GM19023 (cell line): Measurements from ENCODE around the gene KANK4.
"Not testable (repeated sequence)": the region's sequence is repeated elsewhere in the genome, so short reads cannot be mapped to it uniquely, and the experiment has no call there.

ENCODE experiments used
- ATAC-seq: cut with Tn5 transposase; IDR thresholded peaks from one replicate; pipeline ENCODE4 v1.9.1; 2021; ENCODE audit warnings: mild to moderate bottlenecking, moderate library complexity; ENCODE audit not compliant: unreplicated experiment

Gene KANK4

DNA sequence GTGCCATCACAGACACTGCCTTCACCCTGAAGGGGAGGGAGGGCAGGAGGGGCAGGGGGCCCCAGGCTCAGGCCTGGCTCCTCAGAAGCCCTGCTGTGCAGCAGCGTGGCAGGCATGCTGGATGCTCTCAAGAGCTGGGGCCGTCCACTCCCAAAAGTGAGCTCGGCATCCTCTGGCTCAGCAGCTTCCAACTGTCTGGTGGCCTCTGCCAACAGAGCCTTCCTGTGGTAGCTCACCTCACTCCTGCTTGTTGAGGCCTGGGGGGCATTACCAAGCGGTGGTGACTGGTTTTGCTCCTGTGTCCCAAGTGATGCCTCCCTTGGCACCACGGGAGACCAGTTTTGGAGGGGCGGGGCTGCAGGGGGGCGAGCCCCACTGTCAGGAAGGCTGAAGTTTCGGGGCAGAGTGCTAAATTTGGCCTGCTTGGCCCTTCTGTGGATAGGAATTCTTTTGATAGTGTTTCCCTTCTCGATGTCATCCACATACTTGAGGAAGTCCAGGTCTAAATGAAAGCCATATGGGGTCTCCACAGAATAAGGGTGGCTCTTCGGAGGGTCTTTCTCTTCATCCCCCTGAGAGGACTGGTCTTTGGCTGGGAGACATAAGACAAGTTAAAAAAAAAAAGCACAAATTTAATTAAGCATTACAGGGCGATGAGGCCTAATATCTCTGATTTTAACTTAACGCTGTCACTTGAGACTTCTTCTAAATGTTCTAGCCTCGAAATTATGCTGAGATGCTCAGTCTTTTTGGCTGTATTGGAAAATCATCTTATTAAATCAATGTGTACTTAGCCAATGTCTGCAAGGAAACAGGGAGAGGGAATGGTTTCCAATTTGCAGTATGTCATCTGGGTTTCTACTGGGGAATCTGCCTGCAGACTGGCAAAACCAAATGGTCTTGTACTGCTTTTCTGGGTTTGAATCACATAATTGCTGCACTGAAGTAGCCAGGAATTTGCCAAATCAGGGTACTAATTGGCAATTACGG is 44.4 kb downstream of the KANK4 start:
- no peak for ATAC-seq

DNA sequence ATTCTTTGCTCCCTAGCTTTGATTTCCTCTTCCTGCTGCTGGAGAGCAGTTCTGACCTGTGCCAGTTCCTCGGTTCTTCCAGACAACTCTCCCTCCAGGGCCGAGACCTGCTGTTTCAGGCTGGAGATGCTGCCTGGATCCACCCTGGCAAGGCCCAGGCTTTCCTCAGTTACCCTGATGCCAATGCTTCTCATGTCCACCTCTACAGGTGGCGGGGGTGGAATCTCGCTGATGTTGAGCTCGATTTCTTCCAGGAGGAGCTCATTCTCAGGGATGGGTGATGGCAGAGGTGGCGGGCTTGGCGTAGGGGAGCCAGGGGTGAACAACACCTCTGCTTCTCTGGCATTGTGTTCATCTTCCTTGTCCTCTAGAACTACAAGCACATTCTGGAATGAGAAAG is 45.3 kb downstream of the KANK4 start:
- no peak for ATAC-seq

DNA sequence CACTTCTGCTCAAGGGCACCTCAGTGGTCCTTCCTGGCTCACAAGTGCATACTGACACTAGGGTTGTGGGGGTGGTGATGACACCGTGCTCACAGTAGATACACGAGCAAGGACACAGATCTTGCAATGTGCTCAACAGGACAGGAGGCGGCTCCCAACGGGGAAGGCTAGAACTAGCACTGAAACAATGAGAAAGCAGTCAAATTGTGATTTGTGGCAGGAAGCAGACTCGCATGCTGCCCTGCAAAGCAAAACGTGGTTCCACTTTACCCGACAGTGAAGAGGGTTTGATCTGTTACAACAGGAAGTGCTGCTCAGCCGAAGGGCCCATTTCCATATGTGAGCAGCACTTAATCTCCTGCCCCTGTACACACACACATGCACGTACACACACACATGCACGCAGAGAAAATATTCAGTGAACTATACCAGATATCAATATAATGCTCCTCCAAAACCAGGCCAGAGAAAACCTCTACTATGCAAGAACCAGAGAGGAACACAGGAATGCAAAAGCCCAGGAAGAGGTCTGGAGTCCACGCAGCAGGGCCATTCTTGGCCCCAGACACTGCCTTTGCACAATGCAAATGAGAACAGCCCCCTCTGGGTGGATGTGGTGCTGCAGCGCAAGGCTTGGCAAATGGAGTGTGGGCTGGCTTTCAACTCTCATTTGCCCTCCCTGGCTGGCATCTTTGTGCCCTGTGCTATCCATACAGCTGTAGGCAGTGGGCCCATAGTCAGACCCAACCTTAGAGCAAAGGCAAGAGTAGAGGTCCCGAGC is 47.1 kb downstream of the KANK4 start:
- no peak for ATAC-seq

DNA sequence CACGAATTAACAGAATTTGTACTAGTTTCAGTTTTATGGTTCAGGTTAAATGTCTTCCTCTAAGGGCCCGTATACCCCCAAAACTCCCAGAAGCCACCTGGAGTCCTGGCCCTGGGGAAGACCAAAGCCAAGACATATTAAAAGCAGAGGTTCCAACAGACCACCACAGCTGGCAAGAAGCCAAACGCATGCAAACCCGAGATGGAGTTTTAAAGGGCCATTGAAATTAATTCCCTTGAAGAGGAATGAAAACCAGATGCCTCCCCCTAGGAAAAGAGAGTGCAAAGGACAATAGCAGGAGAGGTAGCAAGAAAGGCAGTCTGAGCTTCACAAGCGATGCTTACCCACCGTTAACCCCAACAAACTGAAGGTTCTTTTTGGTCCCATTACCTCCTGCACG is 48.1 kb downstream of the KANK4 start:
- no peak for ATAC-seq

DNA sequence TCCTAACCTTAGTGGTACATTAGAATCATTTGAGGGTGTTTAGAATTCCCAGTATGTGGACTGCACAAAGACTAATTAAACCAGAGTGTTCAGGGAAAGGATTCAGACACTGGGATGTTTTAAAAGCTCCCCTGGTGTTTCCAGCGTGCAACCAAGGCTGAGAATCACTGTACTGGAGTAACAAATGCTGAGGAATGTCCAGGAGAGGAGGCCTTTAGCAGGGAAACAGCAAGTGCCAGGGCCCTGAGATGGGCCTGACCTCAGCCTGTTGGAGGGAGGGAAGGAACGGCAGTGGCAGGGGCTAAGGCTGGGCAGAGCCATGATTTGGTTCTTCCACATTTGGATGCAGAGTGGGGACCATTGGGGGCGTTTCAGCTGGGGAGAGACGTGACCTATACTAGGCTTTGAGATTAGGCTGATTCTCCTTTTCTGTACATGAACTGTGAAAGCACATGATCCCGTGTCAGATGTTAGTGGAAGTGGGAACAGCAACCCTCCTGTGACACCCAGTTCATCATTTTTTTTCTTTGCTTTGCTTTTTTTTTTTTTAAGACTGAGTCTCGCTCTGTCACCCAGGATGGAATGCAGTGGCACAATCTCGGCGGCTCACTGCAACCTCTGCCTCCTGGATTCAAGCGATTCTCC is 49.3 kb downstream of the KANK4 start:
- ATAC-seq = no peak

DNA sequence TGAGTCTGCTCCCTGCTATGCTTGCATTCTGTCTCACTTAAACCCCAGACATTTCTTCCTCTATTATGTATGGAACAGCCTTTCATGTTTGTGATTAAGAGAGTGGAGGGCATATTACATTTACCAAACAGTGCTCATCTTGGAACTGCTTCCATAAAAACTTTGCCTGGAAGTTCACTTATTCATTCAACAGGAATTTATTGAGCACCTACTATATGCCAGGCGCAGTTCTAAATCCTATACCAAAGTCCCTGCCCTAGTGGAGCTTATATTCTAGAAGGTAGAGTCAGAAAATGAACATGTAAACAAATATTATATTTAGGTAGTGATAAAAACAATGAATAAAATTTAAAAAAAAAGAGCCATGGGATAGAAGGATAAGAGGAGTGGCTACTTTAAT is 49.8 kb downstream of the KANK4 start:
- ATAC-seq = no peak

DNA sequence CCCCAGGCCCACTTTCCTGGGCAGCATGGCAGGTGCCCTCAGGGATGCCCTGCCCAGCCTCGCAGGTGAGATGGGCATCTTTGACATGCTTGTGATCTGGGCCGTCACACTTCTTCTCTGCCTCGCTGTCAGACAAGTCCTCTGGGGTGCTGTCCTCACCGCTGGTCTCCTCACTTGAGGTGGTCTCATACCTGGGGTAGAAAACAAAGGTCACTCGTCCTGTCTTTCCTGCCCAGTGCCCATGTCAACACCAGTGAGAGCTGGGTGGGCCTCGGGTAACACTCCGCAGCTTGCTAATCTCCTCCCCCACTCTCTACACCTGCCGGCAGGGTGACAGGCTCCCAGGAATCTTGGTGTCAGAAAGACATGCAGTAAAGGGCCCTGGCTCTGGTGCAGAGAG is 50.9 kb downstream of the KANK4 start:
- no peak for ATAC-seq

DNA sequence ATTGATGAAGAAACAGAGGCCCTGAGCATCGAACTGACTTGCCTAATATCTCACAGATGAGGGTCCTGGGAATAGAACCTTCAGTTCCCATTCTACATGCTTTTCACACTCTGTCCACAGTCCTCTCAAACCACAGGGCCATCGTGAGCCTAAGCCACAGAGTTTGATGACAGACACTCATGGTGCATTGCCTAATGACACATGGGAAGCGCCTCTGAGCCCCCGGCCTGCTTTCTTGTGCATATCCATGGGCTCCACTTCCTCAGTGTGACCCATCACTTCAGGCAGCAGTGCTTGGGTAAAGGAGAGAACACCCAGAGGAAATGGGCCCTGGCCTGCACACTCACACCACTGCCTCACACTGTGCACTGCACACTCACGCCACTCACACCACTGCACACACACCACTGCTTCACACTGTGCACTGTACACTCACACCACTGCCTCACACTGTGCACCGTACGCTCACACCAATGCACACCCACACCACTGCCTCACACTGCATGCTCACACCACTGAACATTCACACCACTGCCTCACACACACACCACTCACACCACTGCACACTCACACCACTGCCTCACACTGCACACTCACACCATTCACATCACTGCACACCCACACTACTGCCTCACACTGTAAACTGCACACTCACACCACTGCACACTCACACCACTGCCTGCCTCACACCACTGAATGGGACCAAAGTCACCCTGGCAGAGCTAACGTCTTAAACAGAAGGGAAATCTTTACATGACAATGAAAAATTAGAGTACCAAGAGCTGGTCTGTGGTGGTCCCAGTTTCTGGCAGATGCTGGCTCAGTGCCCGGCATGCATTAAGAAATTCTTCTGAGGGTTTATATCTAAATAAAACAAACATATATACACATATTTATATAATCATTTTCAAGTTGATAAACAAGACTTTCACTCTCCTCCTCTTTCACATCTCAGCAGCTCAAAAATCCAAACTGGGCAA is 53.0 kb downstream of the KANK4 start:
- no peak for ATAC-seq

DNA sequence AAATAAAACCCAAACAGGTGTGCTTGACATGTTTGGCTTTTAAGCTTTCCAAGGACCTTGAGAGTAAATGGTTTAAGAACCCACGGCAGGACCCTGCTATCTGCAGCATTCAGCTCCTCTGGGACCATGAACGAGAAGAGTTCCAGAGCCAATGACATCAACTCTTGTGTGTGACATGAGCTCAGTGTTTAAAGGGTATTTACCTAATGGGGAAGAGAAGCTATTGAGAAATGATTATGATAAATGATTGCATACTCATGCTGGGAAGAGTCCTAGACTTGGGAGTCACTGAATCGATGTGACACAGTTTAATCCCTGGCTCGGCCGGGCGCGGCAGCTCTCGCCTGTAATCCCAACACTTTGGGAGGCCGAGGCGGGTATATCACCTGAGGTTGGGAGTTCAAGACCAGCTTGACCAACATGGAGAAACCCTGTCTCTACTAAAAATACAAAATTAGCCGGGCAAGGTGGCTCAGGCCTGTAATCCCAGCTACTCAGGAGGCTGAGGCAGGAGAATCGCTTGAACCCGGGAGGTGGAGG is 55.4 kb downstream of the KANK4 start:
- no peak for ATAC-seq

DNA sequence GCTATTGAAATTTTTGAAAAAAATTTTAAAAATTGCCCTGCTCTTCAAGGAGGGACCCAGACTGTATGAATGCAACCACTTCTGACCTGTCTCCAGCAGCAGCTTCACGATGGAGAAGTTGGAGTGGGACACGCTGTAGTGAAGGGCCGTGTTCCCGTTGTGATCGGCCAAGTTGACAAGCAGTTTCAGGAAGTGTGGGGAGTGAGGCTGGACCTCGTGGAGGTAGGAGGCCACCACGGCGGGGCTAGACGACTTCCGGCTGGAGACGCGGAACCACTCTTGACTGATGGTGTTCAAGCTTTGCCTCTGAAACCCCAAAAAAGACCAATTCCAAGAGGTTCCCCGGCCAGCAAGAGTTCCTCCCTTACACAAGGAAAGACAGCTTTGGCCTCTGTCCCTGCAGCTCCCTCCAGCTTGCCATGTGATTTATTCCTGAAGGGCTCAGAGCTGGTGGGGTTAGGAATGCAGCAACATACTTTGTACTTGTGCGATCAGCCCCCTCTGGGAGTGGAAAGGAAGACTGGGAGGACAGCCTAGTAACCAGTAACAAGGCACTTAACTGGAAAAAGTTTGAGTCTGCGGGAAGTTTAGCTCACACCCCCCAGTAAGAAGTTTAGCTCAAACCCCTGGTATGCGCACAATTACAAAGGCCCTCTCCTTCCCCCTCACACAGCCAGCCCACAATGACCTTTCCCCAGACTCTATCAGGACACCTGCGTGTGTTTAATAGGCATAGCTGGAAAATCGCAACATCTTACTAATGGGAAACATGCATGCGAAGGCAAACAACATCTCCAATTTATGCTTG is 56.0 kb downstream of the KANK4 start:
- ATAC-seq = no peak

DNA sequence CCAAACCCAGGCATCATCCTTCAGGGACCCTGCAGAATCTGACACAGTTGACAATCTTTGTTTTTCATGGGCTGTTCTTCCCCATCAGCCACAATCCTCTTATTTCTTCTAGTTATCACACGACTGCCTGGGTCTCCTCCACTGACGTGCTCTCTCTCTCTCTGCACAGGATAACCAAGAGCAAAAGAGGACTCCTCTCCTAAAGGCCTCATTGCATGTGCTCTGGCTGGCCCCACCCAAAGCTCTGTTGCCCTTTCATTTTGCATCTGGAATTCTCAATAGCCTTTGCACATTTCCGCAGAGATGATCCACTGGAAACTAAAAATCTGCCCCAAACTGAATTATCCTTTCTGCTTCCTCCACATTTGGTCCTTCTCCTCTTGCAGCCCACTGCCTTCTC is 58.5 kb downstream of the KANK4 start:
- no peak for ATAC-seq

DNA sequence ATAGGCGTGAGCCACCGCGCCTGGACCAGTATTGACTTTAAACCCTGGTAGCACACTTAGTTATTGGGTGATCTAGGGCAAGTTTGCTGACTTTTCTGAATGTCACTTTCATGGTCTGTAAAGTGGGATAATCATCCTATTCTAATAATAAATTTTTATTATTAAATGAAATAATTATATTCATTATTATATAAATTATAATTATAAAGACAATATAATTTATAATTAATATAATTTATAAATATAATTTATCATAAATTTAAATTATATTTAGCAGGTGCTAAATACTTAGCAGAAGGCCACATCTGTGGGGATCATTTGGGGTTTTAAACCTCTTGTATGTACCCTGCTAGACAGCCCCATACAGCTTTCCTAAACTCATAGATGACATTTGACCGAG is 59.7 kb downstream of the KANK4 start:
- no peak for ATAC-seq

DNA sequence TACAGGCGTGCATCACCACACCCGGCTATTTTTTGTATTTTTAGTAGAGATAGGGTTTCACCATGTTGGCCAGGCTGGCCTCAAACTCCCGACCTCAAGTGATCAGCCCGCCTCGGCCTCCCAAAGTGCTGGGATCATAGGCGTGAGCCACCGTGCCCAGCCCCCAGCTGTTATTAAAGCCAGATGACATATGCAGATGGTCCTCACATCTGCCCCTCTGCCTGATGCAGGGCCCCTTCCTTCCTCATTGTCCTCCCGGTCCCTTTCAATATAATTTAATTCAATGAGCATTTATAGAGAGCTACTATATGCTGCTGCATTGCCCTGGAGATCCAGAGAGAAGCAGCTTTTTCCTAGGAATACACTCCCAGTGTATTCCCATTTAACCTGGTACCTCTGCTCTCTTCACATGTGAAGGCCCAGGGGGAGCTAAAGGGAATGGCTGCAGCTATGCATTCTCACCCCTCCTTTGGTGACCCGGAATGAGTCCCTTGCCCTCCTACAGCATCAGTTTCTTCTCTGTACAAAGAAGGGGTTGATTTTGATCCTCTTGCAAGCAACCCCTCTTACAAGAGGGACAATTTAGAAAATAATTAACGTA is 69.0 kb downstream of the KANK4 start:
- ATAC-seq = no peak

DNA sequence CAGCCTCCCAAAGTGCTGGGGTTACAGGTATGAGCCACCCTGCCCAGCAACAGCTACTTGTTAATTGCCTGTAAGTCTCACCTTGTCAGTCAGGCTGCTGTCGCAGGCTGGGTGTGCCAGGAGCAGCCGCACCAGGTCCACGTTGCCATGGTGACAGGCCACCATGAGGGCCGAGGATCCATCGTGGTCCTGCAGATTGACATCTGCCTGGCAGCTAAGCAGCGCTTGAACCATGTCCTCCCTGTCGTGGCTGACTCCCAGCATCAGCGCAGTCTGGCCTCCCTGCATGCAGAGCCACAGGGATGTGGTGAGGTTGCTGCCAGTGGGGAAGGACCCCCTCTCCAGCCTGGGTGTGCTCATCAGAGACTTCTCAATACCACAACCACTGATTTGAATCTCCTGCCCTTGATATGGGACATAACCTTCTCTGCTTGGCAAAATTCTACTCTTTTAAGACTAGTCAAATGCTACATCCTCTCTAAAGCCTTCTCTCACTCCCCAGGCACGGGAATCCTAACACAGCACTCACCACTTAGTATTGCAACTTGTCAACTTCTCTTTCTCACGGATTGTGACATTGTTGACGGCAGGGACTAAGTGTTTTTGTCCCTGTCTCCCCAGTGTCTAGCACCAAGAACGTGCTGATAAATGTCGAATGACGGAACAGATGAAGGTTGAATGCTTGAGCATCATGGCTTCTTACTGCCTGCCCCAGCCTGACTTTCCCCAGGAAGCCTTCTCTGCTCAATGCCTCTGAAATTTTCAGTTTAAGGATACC is 71.7 kb downstream of the KANK4 start:
- no peak for ATAC-seq

DNA sequence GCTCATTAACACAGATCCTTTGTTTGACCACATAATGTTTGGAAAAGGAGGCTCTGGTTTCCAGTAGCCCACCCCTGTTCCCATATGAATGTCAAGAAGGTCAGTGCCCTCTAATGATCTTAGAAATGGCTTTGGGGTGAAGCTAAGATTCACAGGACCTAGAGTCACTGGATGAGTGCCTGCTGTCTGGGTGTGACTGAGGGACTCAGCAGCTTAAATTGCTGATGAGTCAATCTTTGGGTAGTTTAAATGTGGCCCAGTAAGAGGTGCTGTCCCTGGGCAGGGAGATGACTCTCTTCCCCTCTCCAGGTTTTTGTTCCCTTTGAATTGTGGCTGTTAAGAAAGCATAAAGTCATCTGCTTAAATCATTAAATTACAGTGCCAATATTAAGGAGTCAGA is 74.0 kb downstream of the KANK4 start:
- no peak for ATAC-seq

DNA sequence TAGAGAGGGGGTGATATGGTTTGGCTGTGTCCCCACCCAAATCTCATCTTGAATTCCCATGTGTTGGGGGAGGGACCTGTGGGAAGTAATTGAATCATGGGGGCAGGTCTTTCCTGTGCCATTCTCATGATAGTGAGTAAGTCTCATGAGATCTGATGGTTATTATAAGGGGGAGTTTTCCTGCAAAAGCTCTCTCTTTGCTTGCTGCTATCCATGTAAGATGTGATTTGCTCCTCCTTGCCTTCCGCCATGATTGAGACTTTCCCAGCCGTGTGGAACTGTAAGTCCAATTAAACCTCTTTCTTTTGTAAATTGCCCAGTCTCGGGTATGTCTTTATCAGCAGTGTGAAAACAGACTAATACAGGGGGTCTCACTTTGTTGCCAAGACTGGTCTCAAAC is 74.9 kb downstream of the KANK4 start:
- ATAC-seq = not testable (repeated sequence)

DNA sequence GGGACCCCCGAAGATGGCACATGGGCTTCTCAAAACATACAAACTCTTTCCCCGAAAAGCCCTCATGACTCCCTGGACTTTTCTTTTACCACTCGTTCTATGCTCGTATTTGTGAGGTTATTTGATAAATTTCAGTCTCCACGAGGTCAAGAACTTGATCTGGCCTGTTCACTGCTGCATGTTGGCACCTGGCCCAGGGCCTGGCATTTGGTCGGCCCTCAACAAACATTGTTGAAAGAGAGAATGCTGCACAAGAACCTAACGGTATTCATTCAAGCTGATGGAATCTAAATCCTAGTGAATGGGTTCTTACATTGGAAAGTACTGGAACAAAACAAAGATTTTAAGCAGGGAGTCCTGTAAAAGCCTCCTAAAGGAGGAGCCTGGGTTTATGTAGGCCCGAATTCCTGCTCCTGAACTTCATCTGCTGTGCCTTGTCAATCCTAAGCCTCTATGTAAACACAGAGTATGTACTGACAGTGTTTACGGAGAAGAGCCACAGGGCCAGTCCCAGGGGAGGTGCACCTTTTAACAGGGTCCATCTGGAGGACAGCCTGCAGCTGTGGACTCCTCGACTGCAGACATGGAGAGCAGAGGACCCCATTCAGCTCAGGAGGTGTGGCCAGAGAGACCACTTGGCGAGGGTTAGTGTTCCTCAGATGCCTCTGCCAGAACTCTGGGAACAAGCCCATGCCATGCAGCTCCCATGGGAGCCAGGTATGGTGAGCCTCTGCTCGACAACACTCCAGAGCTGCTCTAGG is 77.7 kb downstream of the KANK4 start:
- ATAC-seq = no peak
